Measurements from ENCODE around the gene CACFD1. TPM values are rescaled to one million over a fixed set of nuclear protein-coding genes. Genes with fewer than 3 reads are reported as not detected.

Gene CACFD1
- total and polyA plus RNA-seq, 12 donors = 6.5 to 29.5 (median 17.5) TPM

GRCh38 chr9:133499132-133499891 is 39.5 kb downstream of the CACFD1 start:
- peak in 4 of 7 donors; percentile 19 to 76 (median 48) for DNase-seq
- H3K27ac ChIP-seq = peak overlapping the region in 3 of 5 donors; percentile 44 to 80 (median 51)
- no peak for TF ChIP-seq POLR2A (IDR thresholded peaks at IDR 0.05)
- peak in 1 of 6 experiments; percentile 13 for TF ChIP-seq CTCF (IDR thresholded peaks at IDR 0.05)
- H3K36me3 ChIP-seq (replicated peaks in 1 of 2) = no peaks in the 10 kb centered on the region
- WGBS, 4 donors = 70 to 74% (median 73%) methylated on average over 11 to 19 of the region's 19 CpGs
- H3K27me3 ChIP-seq = no peaks in the 10 kb centered on the region
- no peaks in the 10 kb centered on the region for H3K4me1 ChIP-seq (replicated peaks in 1 of 2)
- intact Hi-C loops (cut with DNase I) = no loop called here
- H3K9me3 ChIP-seq (replicated peaks in 1 of 3) = peaks cover 0 to 11% (median 0%) of the 10 kb centered on the region in 3 donors
- H3K4me3 ChIP-seq = no peak overlapping the region

DNA sequence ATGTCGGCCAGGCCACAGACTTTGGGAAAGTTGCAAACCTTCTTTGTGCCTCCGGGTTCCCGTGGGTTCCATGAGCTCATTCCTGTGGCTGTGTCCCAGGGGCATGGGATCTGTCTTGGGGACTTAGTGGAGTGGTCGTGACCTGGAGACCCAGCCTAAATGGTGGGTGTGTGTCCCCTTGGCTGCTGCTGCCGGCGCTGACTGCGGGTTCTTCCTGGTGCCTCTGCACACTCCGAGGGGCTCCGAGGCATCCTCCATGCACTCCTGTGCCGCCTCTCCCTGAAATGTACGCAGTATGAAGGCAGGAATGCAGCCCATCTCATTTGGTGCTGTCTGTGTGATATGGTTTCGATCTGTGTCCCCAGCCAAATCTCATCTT is 40.1 kb downstream of the CACFD1 start:
- 59 to 83% (median 80%) methylated on average over 2 to 12 of the region's 12 CpGs for WGBS, 4 donors
- TF ChIP-seq POLR2A (IDR thresholded peaks at IDR 0.05) (no peak), CTCF (IDR thresholded peaks at IDR 0.05) (no peak)
- H3K4me3 ChIP-seq = no peak overlapping the region
- DNase-seq = no peak
- H3K9me3 ChIP-seq (replicated peaks in 1 of 3) = peaks cover 0 to 11% (median 0%) of the 10 kb centered on the region in 3 donors
- no peaks in the 10 kb centered on the region for H3K36me3 ChIP-seq (replicated peaks in 1 of 2)
- intact Hi-C loops (cut with DNase I) = no loop called here
- no peaks in the 10 kb centered on the region for H3K27me3 ChIP-seq
- H3K27ac ChIP-seq = peak overlapping the region in 3 of 5 donors; percentile 44 to 80 (median 51)
- no peaks in the 10 kb centered on the region for H3K4me1 ChIP-seq (replicated peaks in 1 of 2)

- no peak overlapping the region for H3K27ac ChIP-seq
- intact Hi-C loops (cut with DNase I) = no loop called here
- no peak for DNase-seq
- H3K36me3 ChIP-seq (replicated peaks in 1 of 2) = no peaks in the 10 kb centered on the region
- no peak overlapping the region for H3K4me3 ChIP-seq
- TF ChIP-seq POLR2A (IDR thresholded peaks at IDR 0.05) (no peak), CTCF (IDR thresholded peaks at IDR 0.05) (no peak)
- no peaks in the 10 kb centered on the region for H3K27me3 ChIP-seq
- peaks cover 0 to 11% (median 0%) of the 10 kb centered on the region in 3 donors for H3K9me3 ChIP-seq (replicated peaks in 1 of 3)
- WGBS, 4 donors = 93 to 98% (median 95%) methylated on average over 1 of the region's 1 CpG
- peaks cover 9 to 14% of the 10 kb centered on the region in 2 donors for H3K4me1 ChIP-seq (replicated peaks in 1 of 2)
These were observed 42.3 kb downstream of the CACFD1 start for GRCh38 chr9:133502112-133502511.

GRCh38 chr9:133505186-133505830 is 45.5 kb downstream of the CACFD1 start:
- H3K9me3 ChIP-seq (replicated peaks in 1 of 3) = peaks cover 0 to 11% (median 0%) of the 10 kb centered on the region in 3 donors
- WGBS, 4 donors = 84 to 90% (median 88%) methylated on average over 11 to 13 of the region's 13 CpGs
- no peak for DNase-seq
- peaks cover 9 to 23% of the 10 kb centered on the region in 2 donors for H3K4me1 ChIP-seq (replicated peaks in 1 of 2)
- intact Hi-C loops (cut with DNase I) = no loop called here
- TF ChIP-seq POLR2A (IDR thresholded peaks at IDR 0.05) (no peak), CTCF (IDR thresholded peaks at IDR 0.05) (no peak)
- H3K36me3 ChIP-seq (replicated peaks in 1 of 2) = no peaks in the 10 kb centered on the region
- H3K27me3 ChIP-seq = no peaks in the 10 kb centered on the region
- peak overlapping the region in 2 of 5 donors; percentile 49 to 79 for H3K27ac ChIP-seq
- no peak overlapping the region for H3K4me3 ChIP-seq

All from adrenal gland (tissue), 12 donors.